ENCODE measurements around the gene ZNF608.

ZNF608 gene
- total RNA-seq: 0 to 0.32 (median 0.05) reads per million in 18 experiments

DNA sequence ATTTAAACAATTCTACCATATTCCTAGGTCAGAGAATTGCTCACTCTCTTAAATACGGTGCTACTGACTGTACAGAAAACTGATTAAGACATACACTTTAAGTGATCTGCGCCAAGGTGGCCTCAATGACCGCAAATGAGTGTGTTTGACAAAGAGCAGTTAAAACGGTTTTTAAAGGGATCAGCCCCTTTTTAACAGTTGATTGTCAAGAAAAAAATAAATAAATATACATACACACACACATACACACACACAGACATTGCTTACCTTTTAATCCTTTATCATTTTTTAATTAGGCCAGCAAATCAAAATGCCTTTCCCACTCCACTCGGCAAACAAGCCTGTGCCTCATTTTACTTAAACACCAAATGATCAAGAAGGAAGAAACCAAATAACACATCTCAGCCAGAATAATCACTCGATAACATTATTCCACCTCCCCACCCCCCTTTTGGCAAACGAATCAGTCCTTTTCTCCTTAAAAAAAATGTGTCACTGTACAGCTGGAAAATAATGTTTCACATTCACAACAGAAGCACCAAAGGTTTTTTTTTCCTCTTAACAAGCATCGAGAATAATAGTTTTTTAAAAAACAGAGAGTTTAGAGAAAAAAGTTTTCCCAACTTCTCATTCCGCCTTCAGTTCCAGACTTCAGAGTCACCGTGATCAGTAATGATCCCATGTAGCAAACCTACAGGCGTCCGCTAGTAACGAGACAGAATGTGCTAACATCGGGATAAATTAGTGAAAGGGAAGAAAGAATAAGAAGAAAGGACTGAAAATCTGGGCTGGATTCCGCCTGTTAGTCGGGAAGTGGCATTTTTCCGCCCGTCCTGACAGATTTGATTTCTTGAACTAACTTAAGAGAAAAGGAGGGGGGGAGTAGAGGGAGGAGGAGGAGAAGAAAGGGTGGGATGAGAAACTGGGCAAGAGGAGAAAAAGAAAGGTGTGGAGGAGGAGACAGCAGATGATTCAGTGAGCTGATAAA lies at the start of gene ZNF608:
TSS of gene ZNF608 (minus strand) at position 712 of the 988 bp plus-strand sequence. CDS start 1,650 bp downstream, outside the sequence.
- DNase-seq: peak in 1 of 2 donors; percentile 10

- DNase-seq: no peak
Observed at GRCh38 chr5:124795829-124796228, 49.4 kb upstream of the ZNF608 start.

DNA sequence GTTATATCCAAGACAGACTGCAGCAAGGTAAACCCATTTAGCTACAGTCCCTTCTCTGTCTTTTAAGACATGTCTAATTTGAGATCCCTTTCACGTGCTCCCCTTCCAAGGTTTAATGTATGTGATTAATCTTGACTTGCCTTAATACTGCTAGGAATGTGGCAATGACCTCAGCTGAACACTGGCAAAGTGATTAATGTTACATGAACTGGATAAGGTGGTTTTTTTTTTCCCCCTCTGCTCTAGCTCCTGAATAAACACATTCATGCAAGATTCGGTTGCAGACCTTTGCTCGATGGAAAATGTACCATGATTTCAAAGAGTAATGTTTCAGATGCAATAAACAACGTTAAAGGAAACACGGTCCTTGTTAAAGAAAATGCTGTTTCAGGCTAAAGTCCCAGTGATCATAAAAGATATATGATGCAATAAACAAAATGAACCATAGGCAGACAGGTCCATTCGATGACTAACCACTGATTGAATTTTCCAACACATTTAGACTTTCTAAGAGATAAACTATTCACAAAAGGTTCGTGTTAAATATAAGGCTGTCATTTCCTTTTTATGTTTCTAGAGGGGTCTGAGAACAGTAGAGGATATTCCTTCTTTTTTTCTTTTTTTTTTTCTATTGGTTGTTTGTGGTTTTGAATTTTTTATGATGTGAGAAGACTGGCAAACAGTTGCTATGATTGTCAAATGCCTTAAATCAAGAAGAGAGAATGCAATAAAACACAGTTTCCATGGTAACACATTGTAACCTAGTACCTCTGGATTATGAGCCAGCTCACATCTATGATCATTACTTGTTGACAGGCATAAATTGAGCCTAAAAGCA lies 44.7 kb upstream of the ZNF608 start:
- no peak for DNase-seq

- no peak for DNase-seq
Observed at GRCh38 chr5:124790301-124790894, 44.0 kb upstream of the ZNF608 start.

GRCh38 chr5:124789104-124789605 lies 42.7 kb upstream of the ZNF608 start:
- no peak for DNase-seq

DNA sequence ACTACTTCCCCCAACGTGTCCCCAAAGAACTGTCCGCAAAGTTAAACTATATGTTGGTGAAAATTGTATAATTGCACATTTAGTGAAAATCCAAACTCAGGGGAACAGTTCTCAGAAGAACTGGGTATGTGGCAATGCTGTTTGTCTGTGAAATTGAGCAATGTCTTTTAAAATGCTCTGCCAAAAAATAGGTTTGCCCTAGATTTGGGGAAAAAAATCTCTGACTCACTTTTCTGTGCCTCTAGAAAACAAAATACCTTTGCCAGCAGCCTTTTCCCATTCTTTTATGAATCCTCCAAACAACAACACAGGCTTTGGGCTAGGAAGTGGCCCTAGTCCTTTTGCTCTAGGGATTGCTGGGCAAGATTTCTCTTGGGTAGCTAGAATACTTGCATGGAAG lies 37.4 kb upstream of the ZNF608 start:
- DNase-seq: peak in 1 of 2 donors; percentile 9

- DNase-seq: no peak
Observed at GRCh38 chr5:124783285-124783684, 36.8 kb upstream of the ZNF608 start.

DNA sequence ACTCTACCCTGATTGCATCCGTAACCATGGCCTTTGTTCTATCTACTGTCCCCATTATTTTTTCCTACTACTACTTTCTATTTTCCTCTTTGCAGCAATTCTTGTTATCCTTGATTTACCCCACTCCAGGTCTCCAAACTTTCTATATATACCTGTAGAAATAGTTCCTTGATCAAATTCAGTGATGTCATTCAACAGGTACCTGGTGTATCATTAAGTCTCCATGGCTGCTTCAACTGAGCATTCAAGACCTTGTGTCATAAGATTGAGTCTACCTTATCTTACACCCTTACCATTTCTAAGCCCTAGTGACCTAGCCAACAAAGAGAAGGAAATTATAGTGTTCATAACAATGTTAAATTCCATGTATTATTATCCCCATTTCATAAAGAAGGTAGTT lies 35.8 kb upstream of the ZNF608 start:
- DNase-seq: no peak

DNA sequence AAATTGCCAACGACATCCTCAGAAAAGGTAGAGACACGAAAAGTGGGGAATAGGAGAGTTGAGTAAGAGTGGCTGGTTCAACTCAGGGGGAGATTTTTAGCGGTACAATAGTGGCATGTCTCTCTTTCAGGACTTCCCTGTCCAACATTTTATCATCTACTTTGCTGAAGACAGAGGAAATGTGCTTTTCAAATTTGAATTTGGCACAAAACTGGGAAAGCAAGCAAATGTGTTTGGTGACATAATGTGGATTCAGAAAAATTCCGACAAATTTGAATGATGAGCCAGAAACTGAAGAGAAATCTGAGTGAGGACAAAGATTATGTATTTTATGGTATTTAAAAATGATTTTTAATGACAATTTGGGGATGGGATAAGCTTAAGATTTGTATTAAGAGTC lies 33.6 kb upstream of the ZNF608 start:
- no peak for DNase-seq

DNA sequence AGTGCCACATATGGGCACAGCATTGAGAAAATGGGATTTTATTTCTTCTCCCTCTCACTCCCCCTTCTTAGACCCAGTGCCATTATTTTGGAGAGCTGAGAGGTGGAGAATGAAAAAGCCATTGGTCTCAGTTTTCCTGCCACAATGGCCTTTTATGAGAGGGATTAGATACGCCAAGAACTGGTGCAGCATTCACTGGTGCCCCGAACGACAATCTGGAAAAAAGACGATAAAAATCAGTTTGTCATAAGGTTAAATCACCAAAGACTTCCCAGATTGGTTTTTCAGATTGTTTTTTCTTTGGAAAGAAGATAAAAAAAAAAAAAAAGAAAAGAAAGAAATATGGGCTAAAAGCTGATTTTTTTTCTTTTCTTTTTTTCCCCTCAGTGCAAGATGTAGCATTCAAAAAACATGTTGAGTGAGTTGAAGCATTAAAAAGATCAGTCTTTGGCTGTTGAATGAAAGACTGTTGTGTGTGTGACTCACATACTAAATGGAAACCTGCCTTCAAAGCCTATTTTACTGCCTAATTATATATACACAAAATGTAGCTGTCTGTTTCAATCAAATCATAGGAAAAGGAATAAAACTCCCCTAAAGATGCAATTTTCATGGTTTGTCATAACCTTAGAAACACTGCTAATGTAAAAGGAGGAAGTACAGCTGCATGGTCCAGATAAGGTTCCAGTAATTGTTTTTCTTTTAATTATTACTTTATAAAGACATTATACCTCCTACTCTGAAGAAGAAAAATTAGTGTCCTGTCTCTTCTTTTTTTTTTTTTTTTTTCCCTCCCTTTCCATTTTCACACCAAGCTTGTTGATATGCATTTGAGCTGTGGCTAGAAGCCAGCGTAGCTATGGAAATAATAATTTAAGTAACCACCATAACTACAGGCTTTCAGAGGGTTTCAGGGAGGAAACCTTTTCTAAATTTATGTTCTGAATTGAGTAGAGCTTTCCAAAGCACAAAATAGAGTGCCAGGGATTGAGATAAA lies 27.2 kb upstream of the ZNF608 start:
- DNase-seq: no peak

- no peak for DNase-seq
Observed at GRCh38 chr5:124772457-124773200, 26.2 kb upstream of the ZNF608 start.

- DNase-seq: no peak
Observed at GRCh38 chr5:124771761-124772160, 25.3 kb upstream of the ZNF608 start.

DNA sequence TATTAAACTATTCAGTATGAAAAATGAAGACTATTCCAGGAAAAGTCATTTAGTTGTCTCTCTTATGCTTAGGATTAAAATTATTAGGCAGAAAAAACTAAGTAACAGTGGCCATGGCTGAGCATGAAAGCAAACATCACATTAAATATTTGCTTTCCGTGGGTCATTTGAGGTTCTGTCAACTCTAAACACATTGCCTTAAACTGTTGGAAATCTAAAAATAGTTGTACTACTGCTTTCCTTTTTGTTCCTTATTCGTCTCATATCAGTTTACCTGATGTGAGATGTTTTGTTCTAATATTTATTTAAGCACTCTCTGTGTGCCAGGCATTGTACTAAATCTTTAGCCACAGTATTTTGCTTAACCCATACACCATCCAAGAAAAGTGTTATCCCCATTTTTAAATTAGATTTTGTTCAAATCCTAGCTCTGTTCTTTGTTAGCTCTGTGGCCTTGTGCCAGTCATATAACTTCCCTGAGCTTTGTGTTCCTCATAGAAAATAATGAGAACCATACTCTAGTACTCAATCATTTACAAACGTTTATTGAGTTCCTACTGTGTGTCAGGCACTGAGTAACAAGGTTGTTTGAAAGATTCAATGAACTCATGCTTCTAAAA lies 18.7 kb upstream of the ZNF608 start:
- no peak for DNase-seq

- DNase-seq: no peak
Observed at GRCh38 chr5:124764585-124764984, 18.1 kb upstream of the ZNF608 start.

GRCh38 chr5:124761010-124761409 lies 14.6 kb upstream of the ZNF608 start:
- no peak for DNase-seq

DNA sequence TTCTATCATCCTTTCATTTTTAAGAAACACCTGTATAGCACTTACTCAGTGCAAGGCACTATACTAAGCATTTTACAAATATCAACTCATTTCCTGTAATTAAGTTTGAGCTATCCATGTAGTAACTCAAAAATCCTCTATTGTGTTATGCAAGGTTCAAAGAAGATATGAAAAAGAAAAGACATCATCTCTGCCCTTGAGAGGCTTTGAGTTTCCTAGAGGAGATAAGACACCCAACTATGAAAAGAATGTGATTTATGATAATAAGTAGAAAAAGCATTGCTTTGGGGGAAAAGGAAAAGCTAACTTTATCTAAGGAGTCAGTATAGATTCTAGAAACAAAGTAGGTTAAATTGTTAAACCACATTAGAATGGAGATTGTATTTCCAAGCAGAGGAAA lies 14.2 kb upstream of the ZNF608 start:
- no peak for DNase-seq

DNA sequence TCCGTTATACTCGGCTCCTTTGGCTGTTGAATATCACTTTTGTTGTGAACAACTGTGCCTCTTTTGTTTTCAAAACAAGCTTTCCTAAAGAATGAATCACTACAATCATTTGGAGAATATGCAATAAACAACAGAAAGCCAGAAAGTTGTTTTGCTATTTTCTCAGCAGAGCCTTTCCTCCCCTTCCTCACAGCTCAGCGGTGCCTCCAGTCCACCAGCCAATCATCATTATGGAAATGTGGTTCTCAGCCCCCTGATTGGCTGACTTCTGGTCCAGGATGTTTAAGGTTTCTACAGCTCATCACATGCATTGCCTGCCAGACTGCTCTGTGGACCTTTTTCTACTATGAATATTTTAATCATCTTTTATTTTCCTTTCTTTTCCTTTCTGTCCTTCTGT lies 9.1 kb upstream of the ZNF608 start:
- no peak for DNase-seq

- DNase-seq: no peak
Observed at GRCh38 chr5:124755041-124755440, 8.6 kb upstream of the ZNF608 start.

DNA sequence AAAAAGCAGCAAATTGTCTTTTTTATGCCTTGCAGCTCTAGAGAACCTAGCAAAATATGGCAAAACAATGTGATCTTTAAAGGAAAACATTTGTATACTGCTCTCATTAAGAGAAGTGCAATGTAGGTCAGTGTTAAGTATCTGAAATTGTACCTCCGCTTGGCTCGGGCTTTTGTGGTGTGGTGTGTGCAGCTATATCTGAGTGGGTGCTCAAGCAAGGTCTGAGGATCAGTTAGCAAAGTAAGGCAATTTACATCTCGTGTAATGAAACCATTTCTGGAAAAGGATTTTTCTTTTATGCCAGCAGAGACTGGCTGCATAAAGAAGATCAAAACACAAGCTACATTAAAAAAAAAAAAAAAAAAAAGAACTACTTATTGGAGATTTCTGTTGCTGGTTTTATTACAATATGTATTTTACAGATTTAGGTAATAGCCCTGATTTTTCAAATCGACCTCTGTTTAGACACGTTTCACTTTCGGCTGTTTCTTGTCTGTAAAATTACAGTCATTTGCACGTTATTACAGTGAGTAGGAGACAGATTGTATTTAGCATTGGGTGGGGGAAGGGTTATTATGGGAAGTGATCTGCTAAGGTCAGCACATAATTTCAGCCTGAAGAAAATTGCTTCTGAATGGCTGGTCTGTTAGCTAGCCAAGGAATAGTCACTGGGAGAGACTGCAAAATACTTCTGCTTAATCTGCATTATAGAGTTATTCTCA lies 7.9 kb upstream of the ZNF608 start:
- DNase-seq: no peak
